ENCODE data around the gene CNKSR1. TPM values are rescaled to one million over a fixed set of nuclear protein-coding genes. Genes with fewer than 3 reads are reported as not detected.

CNKSR1 gene
- total and polyA plus RNA-seq, 8 donors, result 11.3 to 48.5 (median 16.5) TPM

DNA sequence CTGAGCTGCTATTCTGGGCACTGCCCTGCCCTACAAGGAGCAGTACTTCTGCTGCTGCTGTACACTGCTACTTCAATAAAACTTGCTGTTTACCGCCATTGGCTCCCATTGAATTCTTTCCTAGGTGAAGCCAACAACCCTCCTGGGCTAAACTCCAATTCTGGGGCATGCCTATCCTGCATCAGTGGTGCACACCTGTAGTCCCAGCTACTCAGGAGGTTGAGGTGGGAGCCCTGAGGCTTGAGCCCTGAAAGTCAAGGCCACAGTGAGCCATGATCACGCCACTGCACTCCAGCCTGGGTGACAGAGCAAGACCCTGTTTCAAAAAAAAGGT lies 44.5 kb upstream of the CNKSR1 start:
- TF ChIP-seq, protein P1, sequence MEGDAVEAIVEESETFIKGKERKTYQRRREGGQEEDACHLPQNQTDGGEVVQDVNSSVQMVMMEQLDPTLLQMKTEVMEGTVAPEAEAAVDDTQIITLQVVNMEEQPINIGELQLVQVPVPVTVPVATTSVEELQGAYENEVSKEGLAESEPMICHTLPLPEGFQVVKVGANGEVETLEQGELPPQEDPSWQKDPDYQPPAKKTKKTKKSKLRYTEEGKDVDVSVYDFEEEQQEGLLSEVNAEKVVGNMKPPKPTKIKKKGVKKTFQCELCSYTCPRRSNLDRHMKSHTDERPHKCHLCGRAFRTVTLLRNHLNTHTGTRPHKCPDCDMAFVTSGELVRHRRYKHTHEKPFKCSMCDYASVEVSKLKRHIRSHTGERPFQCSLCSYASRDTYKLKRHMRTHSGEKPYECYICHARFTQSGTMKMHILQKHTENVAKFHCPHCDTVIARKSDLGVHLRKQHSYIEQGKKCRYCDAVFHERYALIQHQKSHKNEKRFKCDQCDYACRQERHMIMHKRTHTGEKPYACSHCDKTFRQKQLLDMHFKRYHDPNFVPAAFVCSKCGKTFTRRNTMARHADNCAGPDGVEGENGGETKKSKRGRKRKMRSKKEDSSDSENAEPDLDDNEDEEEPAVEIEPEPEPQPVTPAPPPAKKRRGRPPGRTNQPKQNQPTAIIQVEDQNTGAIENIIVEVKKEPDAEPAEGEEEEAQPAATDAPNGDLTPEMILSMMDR (IDR thresholded peaks at IDR 0.05), result no peak
- H3K27me3 ChIP-seq, result no peaks in the 10 kb centered on the region
- H3K27ac ChIP-seq, result no peak overlapping the region
- DNase-seq (no peak), ATAC-seq (no peak), FAIRE-seq (no peak)
- H3K9me3 ChIP-seq, result no peaks in the 10 kb centered on the region
- H3K36me3 ChIP-seq, result no peaks in the 10 kb centered on the region
- H3K4me3 ChIP-seq, result no peak overlapping the region
- 95 to 100% methylated on average over 2 of the region's 2 CpGs for WGBS, 2 donors
- peaks cover 0 to 4% (median 3%) of the 10 kb centered on the region in 3 donors for H3K4me1 ChIP-seq
- intact Hi-C loops (cut with DNase I), result no loop called here

DNA sequence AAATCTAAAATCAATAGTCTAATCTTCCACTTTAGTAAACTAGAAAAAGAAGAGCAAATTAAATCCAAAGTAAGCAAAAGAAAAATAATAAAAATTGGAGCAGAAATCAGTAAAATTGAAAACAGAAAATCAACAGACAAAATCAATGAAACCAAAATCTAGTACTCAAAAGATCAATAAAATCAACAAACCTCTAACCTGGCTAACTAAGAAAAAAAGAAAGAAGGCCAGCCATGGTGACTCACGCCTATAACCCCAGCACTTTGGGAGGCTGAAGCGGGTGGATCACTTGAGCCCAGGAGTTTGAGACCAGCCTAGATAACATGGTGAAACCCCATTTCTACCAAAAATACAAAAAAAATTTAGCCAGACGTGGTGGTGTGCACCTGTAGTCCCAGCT lies 42.8 kb upstream of the CNKSR1 start:
- FAIRE-seq (no peak), DNase-seq (no peak), ATAC-seq (no peak)
- H3K27me3 ChIP-seq, result no peaks in the 10 kb centered on the region
- no peak overlapping the region for H3K4me3 ChIP-seq
- TF ChIP-seq, protein P1 (IDR thresholded peaks at IDR 0.05), result no peak
- WGBS, 2 donors, result 64 to 69% methylated on average over 3 of the region's 3 CpGs
- intact Hi-C loops (cut with DNase I), result no loop called here
- H3K27ac ChIP-seq, result no peak overlapping the region
- H3K9me3 ChIP-seq, result no peaks in the 10 kb centered on the region
- H3K4me1 ChIP-seq, result no peaks in the 10 kb centered on the region
- H3K36me3 ChIP-seq, result no peaks in the 10 kb centered on the region

GRCh38 chr1:26138974-26139558 lies 38.2 kb upstream of the CNKSR1 start:
- H3K9me3 ChIP-seq, result no peaks in the 10 kb centered on the region
- H3K27ac ChIP-seq, result no peak overlapping the region
- WGBS, 2 donors, result 53 to 63% methylated on average over 3 of the region's 3 CpGs
- no peak for ATAC-seq
- no peaks in the 10 kb centered on the region for H3K27me3 ChIP-seq
- no peak for DNase-seq
- H3K4me1 ChIP-seq, result no peaks in the 10 kb centered on the region
- TF ChIP-seq, protein P1 (IDR thresholded peaks at IDR 0.05), result no peak
- intact Hi-C loops (cut with DNase I), result no loop called here
- no peak for FAIRE-seq
- H3K36me3 ChIP-seq, result no peaks in the 10 kb centered on the region
- no peak overlapping the region for H3K4me3 ChIP-seq

DNA sequence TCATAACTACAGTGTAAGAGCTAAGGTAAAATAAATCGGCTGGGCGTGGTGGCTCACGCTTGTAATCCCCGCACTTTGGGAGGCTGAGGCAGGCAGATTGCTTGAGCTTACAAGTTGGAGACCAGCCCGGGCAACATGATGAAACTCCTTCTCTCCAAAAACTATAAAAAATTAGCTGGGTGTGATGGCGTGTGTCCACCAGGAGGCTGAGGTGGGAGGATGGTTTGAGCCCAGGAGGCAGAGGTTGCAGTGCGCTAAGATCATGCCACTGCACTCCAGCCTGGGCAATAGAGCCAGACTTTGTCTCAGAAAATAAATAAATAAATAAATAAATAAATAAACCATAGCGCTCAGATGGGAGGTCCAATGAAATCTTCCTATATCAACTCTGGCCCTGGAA lies 35.1 kb upstream of the CNKSR1 start:
- TF ChIP-seq, protein P1 (IDR thresholded peaks at IDR 0.05), result no peak
- no peak for ATAC-seq
- Histone ChIP-seq H3K9me3 (no peaks in the 10 kb centered on the region), H3K36me3 (no peaks in the 10 kb centered on the region), H3K27ac (no peak overlapping the region), H3K4me1 (no peaks in the 10 kb centered on the region), H3K27me3 (no peaks in the 10 kb centered on the region), H3K4me3 (no peak overlapping the region)
- no peak for DNase-seq
- FAIRE-seq, result no peak
- 89 to 90% methylated on average over 8 of the region's 8 CpGs for WGBS, 2 donors
- intact Hi-C loops (cut with DNase I), result loop anchor here in 1 of 3 donors (10.0 kb wide), 1 partner anchor 107 kb away; no protein-coding TSS in a partner anchor
